Measurements from ENCODE around the gene HAO1. TPM values are rescaled to one million over a fixed set of nuclear protein-coding genes. Genes with fewer than 3 reads are reported as not detected.

The HAO1 gene
- total RNA-seq, 1 experiment from 2014 or later: not detected

DNA sequence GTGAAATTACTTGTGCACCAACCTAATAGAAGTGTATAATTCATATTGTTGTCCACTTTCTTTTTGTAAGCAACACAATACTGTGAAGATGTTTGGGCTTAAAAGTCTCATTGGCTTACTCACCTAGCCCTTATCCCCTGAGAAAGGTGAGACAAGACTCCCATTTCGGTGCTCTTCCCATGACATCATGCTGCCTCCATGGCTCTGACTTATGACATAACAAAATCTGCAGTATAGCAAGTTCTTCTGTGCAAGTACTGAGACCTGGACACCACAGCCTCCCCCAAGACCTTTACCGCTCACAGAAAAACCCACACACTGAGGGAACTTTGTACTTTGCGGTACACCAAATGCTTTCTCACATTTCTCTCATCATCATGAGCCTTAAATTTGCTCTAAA lies 50.5 kb downstream of the HAO1 start:
- ChIA-PET CTCF (no interaction called here), POLR2A (ENCODE audit: unreplicated experiment) (no interaction called here)
- no peak overlapping the region for H3K27ac ChIP-seq
- H3K9me2 ChIP-seq (ENCODE audit: insufficient read depth): no peaks in the 10 kb centered on the region
- intact Hi-C loops (cut with micrococcal nuclease; ENCODE audit: unreplicated experiment): no loop called here
- BruUV-seq (replicated peaks): no TSS peak
- no peaks in the 10 kb centered on the region for H3K79me2 ChIP-seq (ENCODE audit: low read depth)
- H3K4me2 ChIP-seq: no peak overlapping the region
- H3K4me1 ChIP-seq (replicated peaks; ENCODE audit: insufficient read depth): peaks cover 10% of the 10 kb centered on the region
- H2AFZ ChIP-seq: no peak overlapping the region
- no peak overlapping the region for H3K4me3 ChIP-seq
- H3F3A ChIP-seq (ENCODE audit: insufficient read depth, low read depth): 0 out of 2 replicates have a peak, but pooled peaks cover 6% of the 10 kb centered on the region
- H3K27me3 ChIP-seq (ENCODE audit: insufficient read depth, low read depth): no peaks in the 10 kb centered on the region
- no peak for DNase-seq
- TF ChIP-seq EZH2 (IDR thresholded peaks at IDR 0.05; ENCODE audit: low read depth): no peak
- TF ChIP-seq, protein P1, sequence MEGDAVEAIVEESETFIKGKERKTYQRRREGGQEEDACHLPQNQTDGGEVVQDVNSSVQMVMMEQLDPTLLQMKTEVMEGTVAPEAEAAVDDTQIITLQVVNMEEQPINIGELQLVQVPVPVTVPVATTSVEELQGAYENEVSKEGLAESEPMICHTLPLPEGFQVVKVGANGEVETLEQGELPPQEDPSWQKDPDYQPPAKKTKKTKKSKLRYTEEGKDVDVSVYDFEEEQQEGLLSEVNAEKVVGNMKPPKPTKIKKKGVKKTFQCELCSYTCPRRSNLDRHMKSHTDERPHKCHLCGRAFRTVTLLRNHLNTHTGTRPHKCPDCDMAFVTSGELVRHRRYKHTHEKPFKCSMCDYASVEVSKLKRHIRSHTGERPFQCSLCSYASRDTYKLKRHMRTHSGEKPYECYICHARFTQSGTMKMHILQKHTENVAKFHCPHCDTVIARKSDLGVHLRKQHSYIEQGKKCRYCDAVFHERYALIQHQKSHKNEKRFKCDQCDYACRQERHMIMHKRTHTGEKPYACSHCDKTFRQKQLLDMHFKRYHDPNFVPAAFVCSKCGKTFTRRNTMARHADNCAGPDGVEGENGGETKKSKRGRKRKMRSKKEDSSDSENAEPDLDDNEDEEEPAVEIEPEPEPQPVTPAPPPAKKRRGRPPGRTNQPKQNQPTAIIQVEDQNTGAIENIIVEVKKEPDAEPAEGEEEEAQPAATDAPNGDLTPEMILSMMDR (conservative IDR thresholded peaks at IDR 0.05): no peak
- H4K20me1 ChIP-seq (ENCODE audit: insufficient read depth): no peaks in the 10 kb centered on the region
- no peaks in the 10 kb centered on the region for H3K36me3 ChIP-seq (ENCODE audit: low read depth)
- H3K9me3 ChIP-seq (ENCODE audit: insufficient read depth, low read depth): no peaks in the 10 kb centered on the region

DNA sequence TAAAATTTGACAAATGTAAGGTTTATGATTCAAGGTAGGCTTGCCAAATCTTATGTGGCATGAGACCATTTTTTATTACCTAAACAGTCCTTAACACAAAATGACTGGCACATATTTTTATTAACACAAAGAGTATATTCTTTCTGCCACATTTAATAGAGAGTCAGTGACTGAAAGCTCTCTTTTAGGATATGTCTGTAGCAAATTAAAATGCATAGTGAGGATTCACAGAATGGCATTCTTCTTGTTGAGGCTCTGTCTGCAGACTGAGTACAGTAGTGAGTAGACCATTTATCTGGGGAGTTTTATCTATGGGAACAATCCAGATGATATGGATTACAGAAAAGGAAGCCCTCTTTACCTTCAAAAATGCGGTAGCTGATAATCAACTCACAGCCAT lies 56.5 kb downstream of the HAO1 start:
- no peaks in the 10 kb centered on the region for H3K9me3 ChIP-seq (ENCODE audit: insufficient read depth, low read depth)
- intact Hi-C loops (cut with micrococcal nuclease; ENCODE audit: unreplicated experiment): no loop called here
- no peaks in the 10 kb centered on the region for H3K79me2 ChIP-seq (ENCODE audit: low read depth)
- no peaks in the 10 kb centered on the region for H3K27me3 ChIP-seq (ENCODE audit: insufficient read depth, low read depth)
- no TSS peak for BruUV-seq (replicated peaks)
- DNase-seq: no peak
- no peak overlapping the region for H2AFZ ChIP-seq
- no peaks in the 10 kb centered on the region for H3F3A ChIP-seq (ENCODE audit: insufficient read depth, low read depth)
- no peak overlapping the region for H3K4me2 ChIP-seq
- no peak overlapping the region for H3K27ac ChIP-seq
- no peaks in the 10 kb centered on the region for H3K9me2 ChIP-seq (ENCODE audit: insufficient read depth)
- H3K4me3 ChIP-seq: no peak overlapping the region
- no peaks in the 10 kb centered on the region for H3K4me1 ChIP-seq (replicated peaks; ENCODE audit: insufficient read depth)
- TF ChIP-seq EZH2 (IDR thresholded peaks at IDR 0.05; ENCODE audit: low read depth): no peak
- TF ChIP-seq, protein P1 (conservative IDR thresholded peaks at IDR 0.05): no peak
- H4K20me1 ChIP-seq (ENCODE audit: insufficient read depth): no peaks in the 10 kb centered on the region
- CTCF ChIA-PET: no interaction called here
- H3K36me3 ChIP-seq (ENCODE audit: low read depth): no peaks in the 10 kb centered on the region
- POLR2A ChIA-PET (ENCODE audit: unreplicated experiment): no interaction called here

DNA sequence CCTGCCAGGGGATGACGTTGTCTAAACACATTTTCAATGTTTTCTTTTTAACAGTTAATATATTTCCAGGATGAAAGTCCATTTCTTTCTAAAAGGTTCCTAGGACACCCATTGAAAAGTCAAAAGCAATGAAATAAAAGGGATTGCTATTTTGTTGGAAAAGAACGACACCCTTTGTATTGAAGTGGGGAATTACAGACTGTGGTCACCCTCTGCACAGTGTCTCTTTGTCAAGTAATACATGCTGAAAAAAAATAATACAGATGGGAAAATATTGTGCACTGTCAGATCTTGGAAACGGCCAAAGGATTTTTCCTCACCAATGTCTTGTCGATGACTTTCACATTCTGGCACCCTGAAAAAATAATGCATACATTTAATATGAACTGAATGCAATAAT lies 56.9 kb downstream of the HAO1 start:
- H3K27ac ChIP-seq: no peak overlapping the region
- no peak for TF ChIP-seq EZH2 (IDR thresholded peaks at IDR 0.05; ENCODE audit: low read depth)
- TF ChIP-seq, protein P1 (conservative IDR thresholded peaks at IDR 0.05): no peak
- H2AFZ ChIP-seq: no peak overlapping the region
- H3K4me3 ChIP-seq: no peak overlapping the region
- no peak overlapping the region for H3K4me2 ChIP-seq
- POLR2A ChIA-PET (ENCODE audit: unreplicated experiment): no interaction called here
- no peaks in the 10 kb centered on the region for H3F3A ChIP-seq (ENCODE audit: insufficient read depth, low read depth)
- no peaks in the 10 kb centered on the region for H3K9me3 ChIP-seq (ENCODE audit: insufficient read depth, low read depth)
- H3K79me2 ChIP-seq (ENCODE audit: low read depth): no peaks in the 10 kb centered on the region
- DNase-seq: no peak
- CTCF ChIA-PET: no interaction called here
- BruUV-seq (replicated peaks): no TSS peak
- H3K27me3 ChIP-seq (ENCODE audit: insufficient read depth, low read depth): no peaks in the 10 kb centered on the region
- no peaks in the 10 kb centered on the region for H3K36me3 ChIP-seq (ENCODE audit: low read depth)
- H4K20me1 ChIP-seq (ENCODE audit: insufficient read depth): no peaks in the 10 kb centered on the region
- no peaks in the 10 kb centered on the region for H3K9me2 ChIP-seq (ENCODE audit: insufficient read depth)
- no peaks in the 10 kb centered on the region for H3K4me1 ChIP-seq (replicated peaks; ENCODE audit: insufficient read depth)
- intact Hi-C loops (cut with micrococcal nuclease; ENCODE audit: unreplicated experiment): no loop called here

All from PC-9 (cell line).